A549 (cell line): ENCODE results near the gene GRAP2. TPM values are rescaled to one million over a fixed set of nuclear protein-coding genes. Genes with fewer than 3 reads are reported as not detected.

Experiments used
- ATAC-seq, 2 experiments: fragments of 200-7000 bp in 1 of 2; fragments of >200 bp in 1 of 2; cut with Nextera tagmentation in 1 of 2; cut with Tn5 transposase in 1 of 2; 3 replicates each; pipeline versions ENCODE4 v1.8.0 to v1.9.1; 2018 to 2020; ENCODE audit warnings: mild to moderate bottlenecking in 1 of 2, moderate library complexity in 1 of 2
- CTCF ChIA-PET: fragments of 300-600 bp; sonication (Branson Sonifier 250); formaldehyde crosslinking; extraction: SDS; loops from one replicate; lab custom pipeline; 2021; ENCODE audit warnings: antibody characterized with exemption, inconsistent platforms; lab: Yijun Ruan, JAX
- POLR2A ChIA-PET: fragments of 350-600 bp; formaldehyde crosslinking; extraction: SDS; loops from one replicate; lab custom pipeline; 2021; ENCODE audit warnings: antibody characterized with exemption, inconsistent platforms; lab: Yijun Ruan, JAX
- DNase-seq, 2 experiments: peaks; one replicate each; pipeline versions ENCODE4 v3.0.0 to v3.0.0-alpha.2; 2011 to 2016; ENCODE audit warnings: low read depth in 1 of 2, low spot score in 1 of 2
- FAIRE-seq: peaks from 2 replicates; lab custom pipeline; 2011; peaks lifted over from hg19 to GRCh38; lab: Jason Lieb, UNC
- H3K27ac ChIP-seq, 2 experiments: fragments of >200 bp; sonication (Bioruptor Twin); formaldehyde crosslinking; 3 replicates each; pipeline ENCODE4 v1.5.1; 2016 to 2017
- H3K4me1 ChIP-seq: fragments of >200 bp; sonication (Bioruptor Twin); formaldehyde crosslinking; 3 replicates; pipeline ENCODE4 v1.6.1; 2016
- H3K4me2 ChIP-seq: fragments of >200 bp; sonication (Bioruptor Twin); formaldehyde crosslinking; 3 replicates; pipeline ENCODE4 v1.6.1; 2016
- H3K4me3 ChIP-seq: fragments of >200 bp; sonication (Bioruptor Twin); formaldehyde crosslinking; 3 replicates; pipeline ENCODE4 v1.5.1; 2016
- H3K9me3 ChIP-seq: fragments of >200 bp; sonication (Bioruptor Twin); formaldehyde crosslinking; 3 replicates; pipeline ENCODE4 v1.6.1; 2016
- ESRRA ChIP-seq: fragments of 150-350 bp; IDR thresholded peaks from 2 replicates; pipeline ENCODE4 v1.6.1; 2014; ENCODE audit warnings: mild to moderate bottlenecking, low read length, borderline replicate concordance
- KDM1A ChIP-seq: fragments of 200-600 bp; sonication (generic); IDR thresholded peaks from 2 replicates; pipeline ENCODE4 v1.6.1; 2016; ENCODE audit warnings: low read depth, mild to moderate bottlenecking
- MAZ ChIP-seq: fragments of 150-350 bp; IDR thresholded peaks from 2 replicates; pipeline ENCODE4 v1.6.1; 2014; ENCODE audit warnings: antibody characterized with exemption, low read depth, low read length, borderline replicate concordance
- POLR2A ChIP-seq: IDR thresholded peaks from 2 replicates; pipeline ENCODE4 v1.6.1; 2012; ENCODE audit warnings: mild to moderate bottlenecking, low read length
- POLR2AphosphoS2 ChIP-seq: conservative IDR thresholded peaks from 2 replicates; pipeline ENCODE4 v1.6.1; 2012; ENCODE audit warnings: low read length, improper control_type of control experiment, inconsistent platforms
- RFX5 ChIP-seq: fragments of 450-650 bp; IDR thresholded peaks from 2 replicates; pipeline ENCODE4 v1.7.1; 2014; ENCODE audit warnings: antibody characterized with exemption, mild to moderate bottlenecking, moderate library complexity
- TFCP2L1 ChIP-seq: fragments of 250-450 bp; sonication (Bioruptor Pico); IDR thresholded peaks from 2 replicates; pipeline ENCODE4 v1.5.0; 2021; ENCODE audit warnings: mild to moderate bottlenecking
- ZFP36 ChIP-seq: fragments of 450-650 bp; IDR thresholded peaks from 2 replicates; pipeline ENCODE4 v1.6.1; 2014; ENCODE audit warnings: borderline replicate concordance; ENCODE audit not compliant: partially characterized antibody
- WGBS: methylation state at CpG from one replicate; pipeline ENCODE4 v1.1.6; 2017; ENCODE audit errors: missing lambda C conversion rate; 5-methylcytosine and 5-hydroxymethylcytosine counted together
- polyA minus RNA-seq: library from RNA; depleted of rRNA, polyadenylated mRNA; stranded (reverse); fragments of >200 nt; gene quantifications from 2 replicates; pipeline ENCODE4 v1.2.3, GENCODE V29; 2011; rRNA and poly(A)+ RNA removed
- polyA plus RNA-seq, 4 experiments: library from polyadenylated mRNA; depleted of rRNA in 3 of 4; stranded (reverse); fragments of >200 nt; fragmentation: RNase III in 1 of 4; extraction: RNeasy Plus Mini Kit Qiagen cat#74134 plus additional on column Dnase treatment in 1 of 4; gene quantifications; 2 replicates in 3 of 4; 3 replicates in 1 of 4; pipeline ENCODE4 v1.2.3, GENCODE V29; 2011 to 2017
- TF ChIP-seq, protein P1 (sequence below): fragments of >200 bp; sonication (Bioruptor Twin); formaldehyde crosslinking; IDR thresholded peaks from 2 replicates; pipeline ENCODE4 v1.6.1; 2016
- TF ChIP-seq, protein P2 (sequence below): IDR thresholded peaks from 2 replicates; pipeline ENCODE4 v1.6.1; 2012
- TF ChIP-seq, protein P3 (sequence below): fragments of >200 bp; sonication (Bioruptor Twin); formaldehyde crosslinking; IDR thresholded peaks from 3 replicates; pipeline ENCODE4 v1.5.1; 2016

The GRAP2 gene
- not detected in 2 replicates for polyA plus RNA-seq (2011; rRNA removed)
- polyA plus RNA-seq (2012; cell fraction: cytosol; rRNA removed): not detected in 2 replicates
- not detected in 2 replicates for polyA plus RNA-seq (2012; cell fraction: nucleus; rRNA removed)
- not detected in 3 replicates for polyA plus RNA-seq (2017; fragmentation: RNase III; extraction: RNeasy Plus Mini Kit Qiagen cat#74134 plus additional on column Dnase treatment)
- polyA minus RNA-seq: not detected in 2 replicates

DNA sequence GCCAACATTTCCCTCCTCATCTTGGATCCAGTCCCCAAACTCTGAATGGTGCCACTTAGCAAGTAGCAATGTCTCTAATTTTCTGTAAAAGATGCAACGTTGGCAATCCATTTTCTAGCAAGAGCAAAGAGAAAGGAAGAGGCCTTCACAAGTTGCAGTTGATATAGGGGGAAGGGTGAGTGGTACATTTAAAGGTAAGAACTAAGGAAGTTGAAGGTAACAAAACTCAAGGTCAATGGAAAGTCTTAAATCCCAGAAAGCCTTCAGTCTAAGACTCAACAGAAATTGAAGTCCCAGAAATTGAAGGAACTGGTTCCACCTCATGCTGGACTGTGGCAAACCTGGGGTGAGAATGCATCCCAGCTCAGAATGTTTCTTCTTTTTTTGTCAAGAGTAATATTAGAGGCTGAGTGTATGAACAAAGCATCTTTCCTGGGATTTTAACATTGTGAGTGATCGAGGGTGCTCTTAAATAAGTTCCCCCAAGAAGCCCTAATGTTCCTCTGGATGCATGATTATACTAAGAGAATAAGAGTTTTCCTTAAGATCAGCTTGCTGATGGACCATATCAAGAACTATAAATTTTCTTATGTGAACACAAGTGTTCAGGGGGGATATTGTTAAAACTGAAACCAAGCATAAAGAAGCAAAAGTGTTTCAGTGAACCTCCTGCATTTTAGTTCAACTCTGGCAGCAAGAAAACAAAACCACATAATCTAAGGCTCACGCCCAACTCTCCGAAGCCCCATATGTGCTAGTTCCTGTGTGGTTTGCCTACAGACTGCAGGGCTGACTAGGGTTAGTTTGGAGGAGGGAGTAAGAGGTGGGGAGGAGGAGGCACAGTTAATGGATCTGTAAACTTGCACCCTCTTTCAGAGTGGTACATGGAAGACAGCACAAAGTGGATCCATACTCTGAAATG is at the start of gene GRAP2:
Gene GRAP2 (plus strand): TSS at position 779 of the 922 bp plus-strand sequence. CDS start 46,023 bp downstream, outside the sequence.
- TF ChIP-seq POLR2A (no peak), POLR2AphosphoS2 (no peak), KDM1A (no peak), RFX5 (no peak), TFCP2L1 (CRISPR knock-in tag) (no peak)
- TF ChIP-seq, protein P1, sequence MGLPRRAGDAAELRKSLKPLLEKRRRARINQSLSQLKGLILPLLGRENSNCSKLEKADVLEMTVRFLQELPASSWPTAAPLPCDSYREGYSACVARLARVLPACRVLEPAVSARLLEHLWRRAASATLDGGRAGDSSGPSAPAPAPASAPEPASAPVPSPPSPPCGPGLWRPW: no peak
- ChIA-PET CTCF (no interaction called here), POLR2A (no interaction called here)
- Histone ChIP-seq H3K4me1 (no peaks in the 10 kb centered on the region), H3K4me2 (no peak within 1 kb of the TSS), H3K27ac (no peak within 1 kb of the TSS), H3K4me3 (no peak within 1 kb of the TSS), H3K9me3 (no peaks in the 10 kb centered on the region)
- WGBS: 19% methylated on average over 4 of the region's 4 CpGs
- no peak for ATAC-seq
- FAIRE-seq: no peak
- no peak for DNase-seq

DNA sequence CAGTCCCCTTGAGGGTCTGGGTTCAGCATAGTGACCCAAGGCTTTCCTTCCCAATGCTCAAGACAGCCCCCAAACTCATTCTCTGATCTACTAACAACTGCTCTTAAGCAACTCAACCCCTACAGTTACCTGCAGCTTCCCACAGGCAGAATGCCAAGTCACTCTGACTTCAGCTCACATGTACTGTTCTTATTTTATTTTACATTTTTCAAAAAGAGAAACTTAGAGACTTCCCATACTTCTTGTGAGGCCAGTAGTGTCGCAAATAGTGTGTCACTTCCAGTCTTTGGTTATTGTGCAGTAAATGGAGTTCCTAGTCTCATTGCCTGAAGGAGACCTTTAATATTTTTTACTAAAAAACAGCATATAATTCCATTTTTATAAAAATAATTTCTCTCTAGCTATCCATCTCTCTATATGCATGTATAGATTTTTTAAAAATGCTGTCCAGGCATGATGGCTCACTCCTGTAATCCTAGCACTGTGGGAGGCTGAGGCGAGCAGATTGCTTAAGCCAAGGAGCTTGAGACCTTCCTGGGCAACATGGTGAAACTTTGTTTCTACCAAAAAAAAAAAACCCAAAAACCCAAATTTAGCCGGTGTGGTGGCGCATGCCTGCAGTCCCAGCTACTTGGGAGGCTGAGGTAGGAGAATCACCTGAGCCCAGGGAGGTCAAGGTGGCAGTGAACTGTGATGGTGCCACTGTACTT is 49.1 kb upstream of the GRAP2 start:
- ChIA-PET CTCF (no interaction called here), POLR2A (no interaction called here)
- Histone ChIP-seq H3K4me2 (no peak overlapping the region), H3K4me3 (no peak overlapping the region), H3K27ac (no peak overlapping the region), H3K9me3 (no peaks in the 10 kb centered on the region), H3K4me1 (no peaks in the 10 kb centered on the region)
- DNase-seq: no peak
- no peak for ATAC-seq
- no peak for FAIRE-seq
- WGBS: 48% methylated on average over 4 of the region's 4 CpGs
- TF ChIP-seq, protein P2, sequence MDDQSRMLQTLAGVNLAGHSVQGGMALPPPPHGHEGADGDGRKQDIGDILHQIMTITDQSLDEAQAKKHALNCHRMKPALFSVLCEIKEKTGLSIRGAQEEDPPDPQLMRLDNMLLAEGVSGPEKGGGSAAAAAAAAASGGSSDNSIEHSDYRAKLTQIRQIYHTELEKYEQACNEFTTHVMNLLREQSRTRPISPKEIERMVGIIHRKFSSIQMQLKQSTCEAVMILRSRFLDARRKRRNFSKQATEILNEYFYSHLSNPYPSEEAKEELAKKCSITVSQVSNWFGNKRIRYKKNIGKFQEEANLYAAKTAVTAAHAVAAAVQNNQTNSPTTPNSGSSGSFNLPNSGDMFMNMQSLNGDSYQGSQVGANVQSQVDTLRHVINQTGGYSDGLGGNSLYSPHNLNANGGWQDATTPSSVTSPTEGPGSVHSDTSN: no peak
- no peak for TF ChIP-seq MAZ
- TF ChIP-seq ZFP36: no peak
- TF ChIP-seq ESRRA: no peak
- TF ChIP-seq, protein P3, sequence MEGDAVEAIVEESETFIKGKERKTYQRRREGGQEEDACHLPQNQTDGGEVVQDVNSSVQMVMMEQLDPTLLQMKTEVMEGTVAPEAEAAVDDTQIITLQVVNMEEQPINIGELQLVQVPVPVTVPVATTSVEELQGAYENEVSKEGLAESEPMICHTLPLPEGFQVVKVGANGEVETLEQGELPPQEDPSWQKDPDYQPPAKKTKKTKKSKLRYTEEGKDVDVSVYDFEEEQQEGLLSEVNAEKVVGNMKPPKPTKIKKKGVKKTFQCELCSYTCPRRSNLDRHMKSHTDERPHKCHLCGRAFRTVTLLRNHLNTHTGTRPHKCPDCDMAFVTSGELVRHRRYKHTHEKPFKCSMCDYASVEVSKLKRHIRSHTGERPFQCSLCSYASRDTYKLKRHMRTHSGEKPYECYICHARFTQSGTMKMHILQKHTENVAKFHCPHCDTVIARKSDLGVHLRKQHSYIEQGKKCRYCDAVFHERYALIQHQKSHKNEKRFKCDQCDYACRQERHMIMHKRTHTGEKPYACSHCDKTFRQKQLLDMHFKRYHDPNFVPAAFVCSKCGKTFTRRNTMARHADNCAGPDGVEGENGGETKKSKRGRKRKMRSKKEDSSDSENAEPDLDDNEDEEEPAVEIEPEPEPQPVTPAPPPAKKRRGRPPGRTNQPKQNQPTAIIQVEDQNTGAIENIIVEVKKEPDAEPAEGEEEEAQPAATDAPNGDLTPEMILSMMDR: no peak

DNA sequence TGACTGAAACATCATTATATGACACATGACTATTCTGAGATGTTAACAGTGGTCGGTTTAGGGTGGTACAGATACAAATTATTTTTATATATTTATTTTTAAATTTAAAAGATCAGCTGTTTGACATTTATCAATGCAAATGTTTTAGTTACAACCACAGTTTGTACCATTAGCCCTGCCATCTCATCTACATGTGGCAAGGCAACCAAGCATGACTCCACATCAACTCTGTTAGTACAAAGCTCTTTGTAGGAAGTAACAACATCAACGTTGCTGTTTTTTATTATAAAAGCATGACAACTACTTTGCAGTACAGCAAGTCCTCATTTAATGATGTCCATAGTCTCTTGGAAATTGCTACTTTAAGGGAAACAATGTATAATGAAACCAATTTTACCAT is 48.1 kb upstream of the GRAP2 start:
- H3K9me3 ChIP-seq: no peaks in the 10 kb centered on the region
- no peak for DNase-seq
- TF ChIP-seq, protein P3: no peak
- 13% methylated on average over 2 of the region's 2 CpGs for WGBS
- no peak for ATAC-seq
- H3K4me2 ChIP-seq: no peak overlapping the region
- no peak for FAIRE-seq
- H3K4me1 ChIP-seq: no peaks in the 10 kb centered on the region
- H3K4me3 ChIP-seq: no peak overlapping the region
- ChIA-PET POLR2A (no interaction called here), CTCF (interaction anchor here (0.5 kb wide), 1 partner anchor 23 kb away, joined by 3 read pairs; no protein-coding TSS in a partner anchor)
- H3K27ac ChIP-seq: no peak overlapping the region
